Measurements from ENCODE around the gene TNNI3.

Gene TNNI3

GRCh38 chr19:55174425-55175116 lies 17.0 kb upstream of the TNNI3 start:
- no peak overlapping the region for H3K9ac ChIP-seq (ENCODE audit: low read length)
- TF ChIP-seq, protein P1, sequence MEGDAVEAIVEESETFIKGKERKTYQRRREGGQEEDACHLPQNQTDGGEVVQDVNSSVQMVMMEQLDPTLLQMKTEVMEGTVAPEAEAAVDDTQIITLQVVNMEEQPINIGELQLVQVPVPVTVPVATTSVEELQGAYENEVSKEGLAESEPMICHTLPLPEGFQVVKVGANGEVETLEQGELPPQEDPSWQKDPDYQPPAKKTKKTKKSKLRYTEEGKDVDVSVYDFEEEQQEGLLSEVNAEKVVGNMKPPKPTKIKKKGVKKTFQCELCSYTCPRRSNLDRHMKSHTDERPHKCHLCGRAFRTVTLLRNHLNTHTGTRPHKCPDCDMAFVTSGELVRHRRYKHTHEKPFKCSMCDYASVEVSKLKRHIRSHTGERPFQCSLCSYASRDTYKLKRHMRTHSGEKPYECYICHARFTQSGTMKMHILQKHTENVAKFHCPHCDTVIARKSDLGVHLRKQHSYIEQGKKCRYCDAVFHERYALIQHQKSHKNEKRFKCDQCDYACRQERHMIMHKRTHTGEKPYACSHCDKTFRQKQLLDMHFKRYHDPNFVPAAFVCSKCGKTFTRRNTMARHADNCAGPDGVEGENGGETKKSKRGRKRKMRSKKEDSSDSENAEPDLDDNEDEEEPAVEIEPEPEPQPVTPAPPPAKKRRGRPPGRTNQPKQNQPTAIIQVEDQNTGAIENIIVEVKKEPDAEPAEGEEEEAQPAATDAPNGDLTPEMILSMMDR (IDR thresholded peaks at IDR 0.05; ENCODE audit: insufficient read depth, low read length, poor library complexity, severe bottlenecking), result no peak
- no peak for TF ChIP-seq EZH2phosphoT487 (conservative IDR thresholded peaks at IDR 0.05; ENCODE audit: low read length)
- no peak overlapping the region for H2AFZ ChIP-seq (ENCODE audit: low read depth, low read length, severe bottlenecking)
- no peaks in the 10 kb centered on the region for H3K79me2 ChIP-seq (ENCODE audit: insufficient read depth, low read length)
- H3K9me2 ChIP-seq (replicated peaks; ENCODE audit: insufficient read depth, low read length), result no peaks in the 10 kb centered on the region
- no peak overlapping the region for H3K4me3 ChIP-seq (ENCODE audit: insufficient read depth, low read length, poor library complexity, severe bottlenecking)
- no peaks in the 10 kb centered on the region for H3K36me3 ChIP-seq (ENCODE audit: low read length)
- no peaks in the 10 kb centered on the region for H4K20me1 ChIP-seq (ENCODE audit: low read depth, low read length)
- no peak overlapping the region for H3K27ac ChIP-seq (ENCODE audit: low read depth, low read length)
- H3K27me3 ChIP-seq (ENCODE audit: low read length), result no peaks in the 10 kb centered on the region; the same call in 1 of the 2 replicates
- H3F3A ChIP-seq (ENCODE audit: insufficient read depth), result no peaks in the 10 kb centered on the region
- no peak overlapping the region for H3K4me2 ChIP-seq (ENCODE audit: low read depth, low read length, poor library complexity, severe bottlenecking)
- H3K9me3 ChIP-seq (ENCODE audit: insufficient read depth, low read length), result no peaks in the 10 kb centered on the region

GRCh38 chr19:55173714-55174409 lies 16.3 kb upstream of the TNNI3 start:
- no peak overlapping the region for H2AFZ ChIP-seq (ENCODE audit: low read depth, low read length, severe bottlenecking)
- TF ChIP-seq EZH2phosphoT487 (conservative IDR thresholded peaks at IDR 0.05; ENCODE audit: low read length), result no peak
- TF ChIP-seq, protein P1 (IDR thresholded peaks at IDR 0.05; ENCODE audit: insufficient read depth, low read length, poor library complexity, severe bottlenecking), result no peak
- no peak overlapping the region for H3K4me3 ChIP-seq (ENCODE audit: insufficient read depth, low read length, poor library complexity, severe bottlenecking)
- H3K27me3 ChIP-seq (ENCODE audit: low read length), result no peaks in the 10 kb centered on the region; the same call in 1 of the 2 replicates
- H4K20me1 ChIP-seq (ENCODE audit: low read depth, low read length), result no peaks in the 10 kb centered on the region
- H3K36me3 ChIP-seq (ENCODE audit: low read length), result no peaks in the 10 kb centered on the region
- H3K9me2 ChIP-seq (replicated peaks; ENCODE audit: insufficient read depth, low read length), result no peaks in the 10 kb centered on the region
- H3K9me3 ChIP-seq (ENCODE audit: insufficient read depth, low read length), result no peaks in the 10 kb centered on the region
- H3K4me2 ChIP-seq (ENCODE audit: low read depth, low read length, poor library complexity, severe bottlenecking), result peak overlapping the region; percentile 28
- no peaks in the 10 kb centered on the region for H3K79me2 ChIP-seq (ENCODE audit: insufficient read depth, low read length)
- no peak overlapping the region for H3K27ac ChIP-seq (ENCODE audit: low read depth, low read length)
- no peak overlapping the region for H3K9ac ChIP-seq (ENCODE audit: low read length)
- H3F3A ChIP-seq (ENCODE audit: insufficient read depth), result no peaks in the 10 kb centered on the region

DNA sequence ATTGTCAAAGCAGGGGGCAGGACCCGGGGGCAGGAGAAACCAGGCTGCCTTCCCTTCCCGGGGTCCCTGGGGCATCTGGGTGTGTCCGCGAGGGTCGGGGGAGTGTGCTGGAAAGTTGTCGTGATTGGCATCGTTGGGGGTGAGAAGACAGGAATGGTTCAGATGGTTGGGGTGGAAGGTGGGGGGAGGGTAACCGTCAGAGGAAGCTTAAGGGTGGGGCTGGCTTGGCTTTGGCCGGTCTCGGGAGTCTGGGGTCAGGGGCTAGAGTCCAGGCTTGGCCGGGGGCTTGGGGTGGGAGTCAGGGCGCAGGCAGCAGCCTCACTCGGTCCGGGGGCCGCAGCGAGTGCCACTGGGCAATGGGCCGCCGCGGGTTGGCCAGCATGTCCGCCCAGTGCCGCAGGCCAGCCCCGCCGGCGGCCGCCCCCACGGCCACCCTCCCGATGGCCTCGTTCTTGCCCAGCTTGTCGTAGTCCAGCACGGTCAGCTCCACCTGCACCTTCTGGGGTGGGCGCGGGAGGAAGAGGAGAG lies 15.7 kb upstream of the TNNI3 start:
- no peaks in the 10 kb centered on the region for H3K79me2 ChIP-seq (ENCODE audit: insufficient read depth, low read length)
- H3K4me3 ChIP-seq (ENCODE audit: insufficient read depth, low read length, poor library complexity, severe bottlenecking), result no peak overlapping the region
- no peaks in the 10 kb centered on the region for H3K9me3 ChIP-seq (ENCODE audit: insufficient read depth, low read length)
- no peak overlapping the region for H3K9ac ChIP-seq (ENCODE audit: low read length)
- no peak overlapping the region for H2AFZ ChIP-seq (ENCODE audit: low read depth, low read length, severe bottlenecking)
- H3K4me2 ChIP-seq (ENCODE audit: low read depth, low read length, poor library complexity, severe bottlenecking), result no peak overlapping the region
- no peak for TF ChIP-seq EZH2phosphoT487 (conservative IDR thresholded peaks at IDR 0.05; ENCODE audit: low read length)
- TF ChIP-seq, protein P1 (IDR thresholded peaks at IDR 0.05; ENCODE audit: insufficient read depth, low read length, poor library complexity, severe bottlenecking), result no peak
- H3K27me3 ChIP-seq (ENCODE audit: low read length), result no peaks in the 10 kb centered on the region; the same call in 1 of the 2 replicates
- H3K27ac ChIP-seq (ENCODE audit: low read depth, low read length), result no peak overlapping the region
- no peaks in the 10 kb centered on the region for H3K9me2 ChIP-seq (replicated peaks; ENCODE audit: insufficient read depth, low read length)
- H3F3A ChIP-seq (ENCODE audit: insufficient read depth), result no peaks in the 10 kb centered on the region
- H3K36me3 ChIP-seq (ENCODE audit: low read length), result no peaks in the 10 kb centered on the region
- no peaks in the 10 kb centered on the region for H4K20me1 ChIP-seq (ENCODE audit: low read depth, low read length)
